22Rv1 (cell line): ENCODE measurements around the gene CFAP73.

Experiments
- ZFX ChIP-seq: fragments of 450-650 bp; IDR thresholded peaks from 2 replicates; pipeline ENCODE4 v1.6.1; 2017; ENCODE audit warnings: antibody characterized with exemption, borderline replicate concordance
- TF ChIP-seq, protein P1 (sequence below): fragments of 450-650 bp; IDR thresholded peaks from 2 replicates; pipeline ENCODE4 v1.5.1; 2017; ENCODE audit warnings: mild to moderate bottlenecking

DNA sequence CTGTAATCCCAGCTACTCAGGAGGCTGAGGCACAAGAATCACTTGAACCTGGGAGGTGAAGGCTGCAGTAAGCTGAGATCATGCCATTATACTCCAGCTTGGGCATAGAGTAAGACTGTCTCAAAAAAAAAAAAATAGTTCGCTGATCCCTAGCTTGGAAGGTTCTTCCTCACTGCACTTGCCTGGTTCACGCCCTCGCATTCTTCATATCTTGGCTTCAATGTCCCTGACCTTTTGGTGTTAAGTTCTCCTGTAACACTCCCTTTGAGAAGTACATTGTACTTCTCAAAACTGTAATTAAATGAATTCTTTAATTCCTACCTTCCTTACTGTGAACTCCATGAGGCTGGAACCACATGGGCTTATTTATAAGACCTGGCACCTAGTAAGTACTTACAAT, 55.3 kb downstream of the CFAP73 start:
- TF ChIP-seq, protein P1, sequence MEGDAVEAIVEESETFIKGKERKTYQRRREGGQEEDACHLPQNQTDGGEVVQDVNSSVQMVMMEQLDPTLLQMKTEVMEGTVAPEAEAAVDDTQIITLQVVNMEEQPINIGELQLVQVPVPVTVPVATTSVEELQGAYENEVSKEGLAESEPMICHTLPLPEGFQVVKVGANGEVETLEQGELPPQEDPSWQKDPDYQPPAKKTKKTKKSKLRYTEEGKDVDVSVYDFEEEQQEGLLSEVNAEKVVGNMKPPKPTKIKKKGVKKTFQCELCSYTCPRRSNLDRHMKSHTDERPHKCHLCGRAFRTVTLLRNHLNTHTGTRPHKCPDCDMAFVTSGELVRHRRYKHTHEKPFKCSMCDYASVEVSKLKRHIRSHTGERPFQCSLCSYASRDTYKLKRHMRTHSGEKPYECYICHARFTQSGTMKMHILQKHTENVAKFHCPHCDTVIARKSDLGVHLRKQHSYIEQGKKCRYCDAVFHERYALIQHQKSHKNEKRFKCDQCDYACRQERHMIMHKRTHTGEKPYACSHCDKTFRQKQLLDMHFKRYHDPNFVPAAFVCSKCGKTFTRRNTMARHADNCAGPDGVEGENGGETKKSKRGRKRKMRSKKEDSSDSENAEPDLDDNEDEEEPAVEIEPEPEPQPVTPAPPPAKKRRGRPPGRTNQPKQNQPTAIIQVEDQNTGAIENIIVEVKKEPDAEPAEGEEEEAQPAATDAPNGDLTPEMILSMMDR, result no peak
- no peak for TF ChIP-seq ZFX
